Activated CD4-positive, alpha-beta memory T cell treated with anti-CD3 and anti-CD28 coated beads for 36 hours (primary cell): ENCODE measurements around the gene IRF8. TPM values are rescaled to one million over a fixed set of nuclear protein-coding genes. Genes with fewer than 3 reads are reported as not detected.
"Not testable (repeated sequence)": the region's sequence is repeated elsewhere in the genome, so short reads cannot be mapped to it uniquely, and the experiment has no call there.

Experiments
- CTCF ChIA-PET: fragments of 350-600 bp; sonication (Branson Sonifier 250); formaldehyde crosslinking; loops from one replicate; lab custom pipeline; 2021; ENCODE audit warnings: antibody characterized with exemption, inconsistent platforms; lab: Charles Lee
- POLR2A ChIA-PET: fragments of 350-600 bp; sonication (Branson Sonifier 250); formaldehyde crosslinking; loops from one replicate; lab custom pipeline; 2021; ENCODE audit warnings: antibody characterized with exemption; lab: Charles Lee
- DNase-seq: peaks from one replicate; pipeline ENCODE4 v3.0.0-alpha.2; 2020
- H3K27ac Mint-ChIP-seq: one replicate; pipeline ENCODE4 v1.8.0; 2021; ENCODE audit warnings: mixed read lengths
- H3K27me3 Mint-ChIP-seq: one replicate; pipeline ENCODE4 v1.8.0; 2021; ENCODE audit warnings: mixed read lengths
- H3K36me3 Mint-ChIP-seq: one replicate; pipeline ENCODE4 v1.8.0; 2021; ENCODE audit warnings: mixed read lengths
- H3K4me1 Mint-ChIP-seq: one replicate; pipeline ENCODE4 v1.8.0; 2021; ENCODE audit warnings: low read depth, mixed read lengths
- H3K4me3 Mint-ChIP-seq: one replicate; pipeline ENCODE4 v1.8.0; 2021; ENCODE audit warnings: mild to moderate bottlenecking, mixed read lengths
- H3K9me3 Mint-ChIP-seq: one replicate; pipeline ENCODE4 v1.8.0; 2021; ENCODE audit warnings: mixed read lengths
- intact Hi-C: fragments of 100-400 bp; cut with micrococcal nuclease; formaldehyde crosslinking; loops from one replicate; pipeline ENCODE4 v1.15.1; 2023
- total RNA-seq, 2 experiments: library from RNA; stranded (reverse); gene quantifications; one replicate each; pipeline ENCODE4 v1.2.3, GENCODE V29; 2021

Gene IRF8
- total RNA-seq, 2 experiments from 2014 or later, result 41.7 to 43.1 TPM

DNA sequence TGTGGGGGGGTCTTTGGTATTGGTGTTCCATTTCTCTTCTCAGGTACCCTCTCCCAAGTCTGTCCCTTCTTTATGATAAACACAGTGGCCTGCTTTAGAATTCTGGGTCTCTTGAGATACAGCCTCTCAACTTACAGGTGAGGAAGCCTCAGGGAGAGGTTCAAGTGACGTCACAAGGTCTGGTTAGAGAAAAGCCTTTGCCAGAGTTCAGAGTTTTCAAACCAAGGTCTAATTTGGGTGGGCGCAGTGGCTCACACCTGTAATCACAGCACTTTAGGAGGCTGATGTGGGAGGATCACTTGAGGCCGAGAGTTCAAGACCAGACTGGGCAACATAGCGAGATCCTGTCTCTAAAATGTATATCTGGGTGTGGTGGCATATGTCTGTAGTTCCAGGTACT, 2.1 kb downstream of the IRF8 start:
- Mint-ChIP-seq H3K4me3 (peak overlapping the region; percentile 82), H3K27ac (peak overlapping the region; percentile 63), H3K36me3 (peaks cover 41% of the 10 kb centered on the region), H3K27me3 (peaks cover 19% of the 10 kb centered on the region), H3K9me3 (no peaks in the 10 kb centered on the region), H3K4me1 (peaks cover 48% of the 10 kb centered on the region)
- ChIA-PET POLR2A (interaction anchor here (0.6 kb wide), 1 partner anchor 35 kb away, joined by 3 read pairs; no protein-coding TSS in a partner anchor), CTCF (interaction anchor here (5.3 to 7.0 kb wide), 2 partner anchors 81 to 87 kb away, joined by 28 to 48 read pairs; no protein-coding TSS in a partner anchor)
- no peak for DNase-seq
- intact Hi-C loops, result no loop called here

DNA sequence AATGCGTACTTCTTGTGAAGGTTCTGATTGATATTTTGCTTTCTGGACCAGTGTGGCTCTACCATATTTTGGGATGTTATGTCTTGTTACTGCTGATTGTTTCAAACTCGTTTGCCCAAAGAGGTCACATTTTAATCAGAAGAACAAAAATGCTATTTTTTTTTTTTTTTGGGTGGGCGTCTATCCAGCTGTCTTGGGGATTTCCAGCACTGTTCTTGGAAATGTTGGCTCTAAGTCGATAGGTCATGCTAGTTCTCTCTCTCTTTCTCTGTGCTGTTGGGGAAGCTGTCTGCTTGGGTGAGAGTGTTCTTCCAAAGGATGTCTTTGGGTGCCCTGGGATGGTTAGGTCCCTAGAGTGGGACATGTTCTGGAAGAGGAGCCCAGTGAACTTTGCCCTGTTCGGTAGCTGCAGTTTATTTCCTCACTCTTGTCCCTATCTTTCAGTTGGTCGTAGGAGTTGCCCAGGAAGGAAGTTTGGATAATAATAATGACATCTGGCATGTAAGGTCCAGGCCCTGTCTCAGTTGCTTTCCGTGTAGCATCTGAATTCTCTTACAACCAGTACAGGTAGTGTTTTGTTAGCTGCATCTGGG, 2.9 kb downstream of the IRF8 start:
- intact Hi-C loops, result loop anchor here (1.0 to 2.0 kb wide), 3 partner anchors 14 to 87 kb away; no protein-coding TSS in a partner anchor
- Mint-ChIP-seq H3K4me3 (peak overlapping the region; percentile 82), H3K27ac (peak overlapping the region; percentile 63), H3K9me3 (no peaks in the 10 kb centered on the region), H3K27me3 (peaks cover 19% of the 10 kb centered on the region), H3K36me3 (peaks cover 48% of the 10 kb centered on the region), H3K4me1 (peaks cover 50% of the 10 kb centered on the region)
- ChIA-PET CTCF (interaction anchor here (1.9 to 7.0 kb wide), 3 partner anchors 81 to 114 kb away, joined by 6 to 48 read pairs (median 28); no protein-coding TSS in a partner anchor), POLR2A (interaction anchor here (0.6 to 1.4 kb wide), 4 partner anchors 11 to 87 kb away, joined by 3 to 4 read pairs (median 3); no protein-coding TSS in a partner anchor)
- no peak for DNase-seq

DNA sequence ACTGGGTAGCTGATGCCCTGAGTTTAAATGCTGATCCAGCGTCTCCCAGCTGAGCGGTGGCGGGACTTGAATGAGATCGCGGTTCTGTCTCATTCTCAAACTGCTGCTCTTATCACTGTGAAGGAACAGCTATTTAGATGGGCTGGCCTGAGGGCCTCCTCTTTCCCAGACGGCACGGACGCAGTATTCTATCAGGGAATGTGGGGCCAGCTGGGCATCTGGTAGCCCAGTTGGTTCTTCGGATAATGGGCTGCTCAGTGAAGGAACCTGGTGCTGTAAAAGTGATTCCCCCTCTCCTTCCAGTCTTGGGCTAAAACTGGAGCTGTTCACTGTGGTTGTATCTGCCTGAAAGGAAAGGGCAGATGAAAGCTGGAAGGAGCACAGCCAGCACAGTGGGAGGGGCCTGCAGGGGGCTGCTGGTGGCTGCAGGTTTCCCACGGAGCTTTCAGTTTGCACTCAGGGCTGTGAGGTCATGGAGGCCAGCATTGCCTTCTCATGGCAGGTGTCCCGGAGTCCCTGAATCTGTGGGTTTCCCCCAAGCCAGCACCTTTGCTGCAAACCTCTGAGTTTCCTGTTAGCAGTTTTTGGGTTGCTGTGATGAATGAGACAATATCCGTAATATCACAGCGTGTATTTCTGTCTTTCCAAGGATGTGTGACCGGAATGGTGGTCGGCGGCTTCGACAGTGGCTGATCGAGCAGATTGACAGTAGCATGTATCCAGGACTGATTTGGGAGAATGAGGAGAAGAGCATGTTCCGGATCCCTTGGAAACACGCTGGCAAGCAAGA, 3.6 kb downstream of the IRF8 start:
- H3K36me3 Mint-ChIP-seq, result peaks cover 52% of the 10 kb centered on the region
- H3K4me3 Mint-ChIP-seq, result peak overlapping the region; percentile 82
- peaks cover 16% of the 10 kb centered on the region for H3K27me3 Mint-ChIP-seq
- POLR2A ChIA-PET, result interaction anchor here (0.6 to 1.4 kb wide), 4 partner anchors 12 to 88 kb away, joined by 3 to 4 read pairs (median 3); no protein-coding TSS in a partner anchor
- intact Hi-C loops, result loop anchor here (1.0 to 2.0 kb wide), 3 partner anchors 14 to 86 kb away; no protein-coding TSS in a partner anchor
- CTCF ChIA-PET, result interaction anchor here (1.0 to 7.0 kb wide), 4 partner anchors 22 to 113 kb away, joined by 3 to 48 read pairs (median 17); no protein-coding TSS in a partner anchor
- peak overlapping the region; percentile 67 for H3K27ac Mint-ChIP-seq
- no peaks in the 10 kb centered on the region for H3K9me3 Mint-ChIP-seq
- peak; percentile 79 for DNase-seq
- H3K4me1 Mint-ChIP-seq, result peaks cover 46% of the 10 kb centered on the region

DNA sequence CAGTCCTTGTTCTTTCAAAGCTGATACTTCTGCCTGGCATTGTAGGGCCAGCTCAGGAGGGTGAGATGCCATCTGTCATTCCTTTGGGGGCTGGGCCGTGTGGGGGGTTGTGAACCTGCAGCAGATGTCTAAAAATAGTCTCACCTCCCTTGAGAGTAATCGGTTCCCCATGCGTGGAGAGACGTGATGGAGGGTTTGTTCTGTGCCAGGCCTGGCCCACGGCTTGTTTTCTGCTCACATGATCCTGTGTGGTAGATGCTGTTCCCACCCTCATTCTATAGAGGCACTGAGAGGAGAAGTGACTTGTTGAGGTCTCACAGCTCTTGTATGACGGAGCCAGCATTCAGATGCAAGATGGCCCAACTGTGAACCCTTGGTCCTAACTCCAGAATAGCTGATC, 4.6 kb downstream of the IRF8 start:
- H3K9me3 Mint-ChIP-seq, result no peaks in the 10 kb centered on the region
- CTCF ChIA-PET, result interaction anchor here (1.0 to 7.0 kb wide), 3 partner anchors 21 to 85 kb away, joined by 3 to 48 read pairs (median 28); no protein-coding TSS in a partner anchor
- H3K36me3 Mint-ChIP-seq, result peaks cover 55% of the 10 kb centered on the region
- H3K4me1 Mint-ChIP-seq, result peaks cover 41% of the 10 kb centered on the region
- no peak for DNase-seq
- no peak overlapping the region for H3K27ac Mint-ChIP-seq
- H3K4me3 Mint-ChIP-seq, result peak overlapping the region; percentile 30
- POLR2A ChIA-PET, result interaction anchor here (0.6 kb wide), 1 partner anchor 87 kb away, joined by 3 read pairs; no protein-coding TSS in a partner anchor
- intact Hi-C loops, result loop anchor here (2.0 kb wide), 1 partner anchor 85 kb away; no protein-coding TSS in a partner anchor
- peaks cover 11% of the 10 kb centered on the region for H3K27me3 Mint-ChIP-seq

DNA sequence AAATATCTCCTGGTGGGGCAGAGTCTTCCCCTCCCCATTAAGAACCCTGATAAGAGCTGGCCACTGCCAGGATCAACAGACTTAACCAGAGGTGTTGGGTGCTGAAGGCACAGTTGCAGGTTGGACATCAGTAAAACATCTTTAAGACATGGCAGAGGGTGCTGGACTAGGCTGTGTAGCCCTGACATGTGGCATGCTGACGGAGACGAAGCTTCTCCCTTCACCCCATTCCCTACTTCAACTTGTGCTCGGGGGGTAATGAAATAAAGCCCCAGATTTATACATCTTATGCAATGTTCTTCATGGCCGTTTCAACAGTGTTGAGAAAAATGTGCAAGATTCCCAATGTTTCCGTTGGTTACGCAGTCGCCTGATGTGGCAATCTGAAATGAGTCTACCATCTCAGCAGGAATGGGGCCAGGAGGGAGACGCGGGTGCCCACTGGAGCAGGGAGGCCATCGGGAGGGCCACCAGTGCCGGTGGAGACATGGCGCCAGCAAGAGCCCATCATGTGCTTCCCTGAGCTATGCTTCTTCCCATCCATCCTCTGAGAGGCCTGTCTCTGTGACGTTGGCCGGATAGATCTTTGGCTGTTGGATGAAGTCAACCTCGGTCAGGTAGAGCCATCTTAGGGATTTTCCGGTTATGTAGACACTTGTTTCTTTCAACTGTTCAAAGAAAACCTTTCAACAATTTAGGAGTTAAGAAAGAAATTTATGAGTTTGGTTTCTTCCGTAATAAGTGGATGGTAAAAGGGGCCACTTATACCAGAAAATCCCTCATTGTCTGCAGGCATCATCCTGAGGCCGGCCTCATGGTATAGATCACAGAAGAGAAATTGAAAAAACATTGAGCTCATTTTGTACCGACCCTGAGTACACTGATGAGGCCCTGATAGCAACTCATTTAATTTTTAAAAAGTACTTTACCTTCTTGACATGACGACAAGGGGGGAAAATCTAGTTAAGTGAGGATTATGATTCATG, 6.4 kb downstream of the IRF8 start:
- CTCF ChIA-PET, result interaction anchor here (0.8 to 7.0 kb wide), 2 partner anchors 85 to 86 kb away, joined by 4 to 48 read pairs; no protein-coding TSS in a partner anchor
- intact Hi-C loops, result no loop called here
- POLR2A ChIA-PET, result no interaction called here
- no peak for DNase-seq
- Mint-ChIP-seq H3K4me3 (no peak overlapping the region), H3K4me1 (peaks cover 41% of the 10 kb centered on the region), H3K9me3 (no peaks in the 10 kb centered on the region), H3K36me3 (peaks cover 66% of the 10 kb centered on the region), H3K27ac (no peak overlapping the region), H3K27me3 (peaks cover 8% of the 10 kb centered on the region)

DNA sequence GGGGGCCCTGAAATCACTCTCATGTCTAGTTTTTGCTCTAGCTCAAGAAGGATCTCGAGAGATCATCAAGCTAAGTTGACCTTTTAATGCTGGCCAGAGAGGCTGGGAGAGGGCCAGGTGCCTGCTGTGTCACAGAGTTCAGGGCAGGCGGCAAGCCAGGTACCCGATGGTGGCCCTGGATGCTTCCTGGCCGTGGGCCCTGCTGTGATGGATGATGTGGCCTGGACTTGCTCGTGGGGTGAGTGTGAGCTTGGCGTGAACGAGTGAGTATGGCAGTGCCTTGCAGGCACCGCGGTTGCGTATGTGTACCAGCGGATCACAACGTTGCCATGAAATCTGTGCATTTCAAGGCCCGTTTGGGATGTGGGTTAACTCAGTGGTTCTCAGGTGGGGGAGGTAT, 7.4 kb downstream of the IRF8 start:
- Mint-ChIP-seq H3K9me3 (no peaks in the 10 kb centered on the region), H3K4me1 (peaks cover 35% of the 10 kb centered on the region), H3K27me3 (peaks cover 5% of the 10 kb centered on the region), H3K27ac (no peak overlapping the region), H3K36me3 (peaks cover 70% of the 10 kb centered on the region), H3K4me3 (no peak overlapping the region)
- CTCF ChIA-PET, result no interaction called here
- POLR2A ChIA-PET, result no interaction called here
- DNase-seq, result no peak
- intact Hi-C loops, result no loop called here

DNA sequence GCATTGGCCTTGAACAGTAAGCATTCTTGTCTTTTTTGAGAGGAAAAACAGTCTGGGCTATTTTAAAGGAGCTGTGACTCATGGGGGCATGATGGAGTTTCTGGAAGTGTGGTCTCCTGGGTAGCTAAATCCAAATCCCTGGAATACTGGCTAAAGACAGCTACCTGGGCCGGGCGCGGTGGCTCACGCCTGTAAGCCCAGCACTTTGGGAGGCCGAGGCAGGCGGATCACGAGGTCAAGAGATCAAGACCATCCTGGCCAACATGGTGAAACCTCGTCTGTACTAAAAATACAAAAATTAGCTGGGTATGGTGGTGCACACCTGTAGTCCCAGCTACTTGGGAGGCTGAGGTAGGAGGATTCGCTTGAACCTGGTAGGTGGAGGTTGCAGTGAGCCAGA, 8.3 kb downstream of the IRF8 start:
- POLR2A ChIA-PET, intact Hi-C loops, H3K27ac Mint-ChIP-seq, DNase-seq, H3K9me3 Mint-ChIP-seq, H3K4me3 Mint-ChIP-seq, H3K27me3 Mint-ChIP-seq: not testable (repeated sequence)
- peaks cover 26% of the 10 kb centered on the region for H3K4me1 Mint-ChIP-seq
- peaks cover 70% of the 10 kb centered on the region for H3K36me3 Mint-ChIP-seq
- CTCF ChIA-PET, result interaction anchor here (0.6 kb wide), 1 partner anchor 86 kb away, joined by 3 read pairs; no protein-coding TSS in a partner anchor

DNA sequence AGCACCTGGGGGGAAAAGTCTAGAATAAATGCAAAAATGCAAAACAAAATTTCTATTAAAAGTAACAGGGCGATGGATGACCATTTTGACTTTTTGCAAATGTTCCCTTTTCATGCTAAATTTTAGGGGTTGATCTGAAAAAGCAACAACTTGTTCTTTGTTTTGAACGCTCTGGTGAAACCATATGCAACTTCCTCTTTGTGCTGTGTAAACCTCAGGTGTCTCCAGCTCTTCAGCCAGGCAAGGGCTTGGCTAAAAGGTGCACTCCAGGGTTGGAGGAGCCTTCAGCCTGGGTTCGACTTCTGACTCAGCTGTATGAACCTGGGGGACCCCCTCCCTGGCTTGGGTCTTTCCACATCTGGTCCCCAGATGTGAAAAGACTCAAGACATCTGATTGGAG, 9.5 kb downstream of the IRF8 start:
- Mint-ChIP-seq H3K27ac (no peak overlapping the region), H3K4me1 (peaks cover 14% of the 10 kb centered on the region), H3K9me3 (no peaks in the 10 kb centered on the region), H3K27me3 (no peaks in the 10 kb centered on the region), H3K4me3 (no peak overlapping the region), H3K36me3 (peaks cover 68% of the 10 kb centered on the region)
- no peak for DNase-seq
- POLR2A ChIA-PET, result no interaction called here
- intact Hi-C loops, result no loop called here
- CTCF ChIA-PET, result interaction anchor here (0.5 kb wide), 1 partner anchor 1551 kb away, joined by 3 read pairs; no protein-coding TSS in a partner anchor

DNA sequence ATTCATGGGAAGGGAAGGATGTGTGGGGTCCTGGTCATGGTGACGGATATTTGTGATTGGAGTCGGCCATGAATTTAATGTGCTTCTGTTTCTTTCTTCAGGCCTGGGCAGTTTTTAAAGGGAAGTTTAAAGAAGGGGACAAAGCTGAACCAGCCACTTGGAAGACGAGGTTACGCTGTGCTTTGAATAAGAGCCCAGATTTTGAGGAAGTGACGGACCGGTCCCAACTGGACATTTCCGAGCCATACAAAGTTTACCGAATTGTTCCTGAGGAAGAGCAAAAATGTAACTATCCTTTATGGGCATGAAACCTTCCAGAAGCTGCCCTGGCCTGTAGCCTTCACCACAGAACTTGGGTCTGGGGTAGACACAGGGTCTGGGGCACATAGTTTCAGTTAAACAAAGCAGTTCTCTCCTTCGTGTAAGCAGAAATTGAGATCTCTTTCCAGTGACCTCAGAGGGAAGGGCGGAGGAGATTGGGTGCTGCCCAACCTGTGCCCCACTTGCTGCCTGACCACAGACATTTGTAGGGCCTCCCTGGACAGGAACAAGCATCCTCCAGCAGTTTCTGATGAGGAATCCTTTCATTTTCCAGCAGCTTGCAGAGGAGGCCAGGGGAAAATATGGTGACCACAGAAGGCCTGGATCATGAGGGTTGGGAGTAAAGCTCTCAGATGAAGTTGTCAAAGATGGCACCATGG, 10.1 kb downstream of the IRF8 start:
- no peak overlapping the region for H3K27ac Mint-ChIP-seq
- peaks cover 62% of the 10 kb centered on the region for H3K36me3 Mint-ChIP-seq
- no peak overlapping the region for H3K4me3 Mint-ChIP-seq
- H3K9me3 Mint-ChIP-seq, result no peaks in the 10 kb centered on the region
- POLR2A ChIA-PET, result no interaction called here
- no peak for DNase-seq
- H3K27me3 Mint-ChIP-seq, result no peaks in the 10 kb centered on the region
- peaks cover 8% of the 10 kb centered on the region for H3K4me1 Mint-ChIP-seq
- intact Hi-C loops, result no loop called here
- CTCF ChIA-PET, result interaction anchor here (1.3 kb wide), 1 partner anchor 88 kb away, joined by 6 read pairs; no protein-coding TSS in a partner anchor

DNA sequence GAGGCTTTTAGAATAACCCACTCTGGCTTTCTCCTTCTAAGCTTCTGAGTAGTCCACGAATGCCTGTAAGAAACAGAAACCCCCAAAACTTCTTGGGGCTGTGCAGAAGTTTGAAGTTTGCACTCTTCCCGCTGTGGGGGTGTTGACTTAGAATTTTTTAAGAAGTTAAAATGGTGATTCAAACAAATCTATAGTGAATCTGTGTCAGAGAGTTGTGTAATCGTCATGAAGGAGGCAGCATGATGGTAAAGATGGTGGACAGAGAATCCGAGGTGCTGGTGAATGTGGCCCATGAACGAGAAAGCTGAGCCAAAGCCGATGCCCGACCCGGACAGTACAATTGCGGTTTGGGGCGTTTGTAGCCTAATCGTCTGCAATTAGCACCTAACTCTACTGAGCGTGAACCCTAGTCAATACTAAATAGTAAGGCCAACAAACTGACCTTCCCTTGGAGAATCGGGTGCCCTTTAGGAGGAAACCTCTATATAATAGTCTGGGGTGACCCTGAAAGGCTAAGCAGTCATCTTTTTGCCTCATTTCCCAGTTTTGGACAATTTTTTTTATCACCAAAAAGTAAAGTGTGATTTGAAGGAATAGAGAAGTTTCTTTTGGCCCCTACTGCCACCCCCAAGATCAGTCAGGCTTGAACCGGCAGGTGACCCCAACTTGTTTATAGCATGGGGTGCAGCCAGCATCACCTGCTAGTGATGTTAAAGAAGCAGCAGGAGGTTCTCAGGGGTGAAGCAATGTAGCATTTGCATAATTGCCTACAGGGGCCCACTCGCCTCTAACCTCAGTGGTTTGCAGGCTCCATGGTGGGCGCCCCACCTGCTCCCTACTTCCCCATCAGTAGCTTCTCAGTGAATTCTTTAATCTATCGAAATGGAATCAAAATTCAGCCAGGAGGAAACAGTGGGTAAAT, 11.2 kb downstream of the IRF8 start:
- H3K27ac Mint-ChIP-seq, result no peak overlapping the region
- intact Hi-C loops, result no loop called here
- CTCF ChIA-PET, result interaction anchor here (1.3 kb wide), 1 partner anchor 89 kb away, joined by 6 read pairs; no protein-coding TSS in a partner anchor
- H3K9me3 Mint-ChIP-seq, result no peaks in the 10 kb centered on the region
- H3K36me3 Mint-ChIP-seq, result peaks cover 60% of the 10 kb centered on the region
- peaks cover 3% of the 10 kb centered on the region for H3K4me1 Mint-ChIP-seq
- POLR2A ChIA-PET, result no interaction called here
- H3K27me3 Mint-ChIP-seq, result no peaks in the 10 kb centered on the region
- no peak for DNase-seq
- H3K4me3 Mint-ChIP-seq, result no peak overlapping the region
